Tibial artery (tissue), 4 donors: Measurements from ENCODE around the gene CNTNAP2.

ENCODE experiments used
- DNase-seq, 2 donors: peaks; one replicate each; pipeline ENCODE4 v3.0.0-alpha.2; 2019
- H3K27ac ChIP-seq, 2 donors: fragments of 200-600 bp; sonication (generic) in 1 of 2; 1 replicate in 1 of 2; 2 replicates in 1 of 2; pipeline ENCODE4 v1.5.1; 2018 to 2019; ENCODE audit warnings: mild to moderate bottlenecking in 1 of 2
- H3K27me3 ChIP-seq, 2 donors: fragments of 200-600 bp; sonication (generic) in 1 of 2; one replicate each; pipeline versions ENCODE4 v1.5.1 to v1.6.0; 2016 to 2019
- H3K36me3 ChIP-seq, 3 donors: fragments of 200-600 bp; sonication (generic) in 2 of 3; one replicate each; pipeline ENCODE4 v1.5.1; 2016 to 2019; ENCODE audit warnings: mild to moderate bottlenecking in 2 of 3
- H3K4me1 ChIP-seq, 4 donors: fragments of 200-600 bp; sonication (generic) in 2 of 4; 1 replicate in 3 of 4; 2 replicates in 1 of 4; pipeline ENCODE4 v1.5.1; 2016 to 2019
- H3K4me3 ChIP-seq, 2 donors: fragments of 200-600 bp; sonication (generic) in 1 of 2; 1 replicate in 1 of 2; 2 replicates in 1 of 2; pipeline ENCODE4 v1.5.1; 2018 to 2019; ENCODE audit warnings: mild to moderate bottlenecking in 2 of 2
- H3K9me3 ChIP-seq, 3 donors: fragments of 200-600 bp; sonication (generic) in 1 of 3; one replicate each; pipeline ENCODE4 v1.5.1; 2016 to 2019
- intact Hi-C: fragments of 100-400 bp; cut with DNase I; formaldehyde crosslinking; loops from one replicate; pipeline ENCODE4 v1.15.0; 2023; ENCODE audit warnings: low total_unique reads
- TF ChIP-seq, protein P1 (sequence below), 2 experiments: fragments of 200-600 bp in 1 of 2; fragments of 450-650 bp in 1 of 2; IDR thresholded peaks; one replicate each; pipeline ENCODE4 v1.5.1; 2017 to 2019; ENCODE audit warnings: antibody characterized with exemption in 2 of 2, mild to moderate bottlenecking in 1 of 2, moderate library complexity in 1 of 2

Gene CNTNAP2

DNA sequence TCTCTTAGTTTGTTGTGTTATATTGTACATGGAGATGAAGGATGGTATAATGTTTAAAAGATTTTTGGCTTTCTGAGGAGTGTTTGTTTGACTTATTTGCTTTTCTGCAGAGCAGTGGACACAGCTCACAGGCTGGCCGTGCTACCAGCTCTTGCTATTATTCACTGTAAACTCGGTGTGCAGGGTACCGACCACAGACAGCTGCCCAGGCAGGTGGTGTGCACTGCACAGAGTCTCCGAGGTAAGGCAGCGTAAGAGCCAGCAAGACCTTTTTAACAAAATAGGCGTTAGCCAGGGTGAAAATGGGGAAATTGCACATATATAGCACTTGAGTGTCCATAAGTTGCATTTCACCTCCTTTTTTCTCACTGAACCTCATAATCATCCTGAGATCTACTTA lies 438.0 kb downstream of the CNTNAP2 start:
- TF ChIP-seq, protein P1, sequence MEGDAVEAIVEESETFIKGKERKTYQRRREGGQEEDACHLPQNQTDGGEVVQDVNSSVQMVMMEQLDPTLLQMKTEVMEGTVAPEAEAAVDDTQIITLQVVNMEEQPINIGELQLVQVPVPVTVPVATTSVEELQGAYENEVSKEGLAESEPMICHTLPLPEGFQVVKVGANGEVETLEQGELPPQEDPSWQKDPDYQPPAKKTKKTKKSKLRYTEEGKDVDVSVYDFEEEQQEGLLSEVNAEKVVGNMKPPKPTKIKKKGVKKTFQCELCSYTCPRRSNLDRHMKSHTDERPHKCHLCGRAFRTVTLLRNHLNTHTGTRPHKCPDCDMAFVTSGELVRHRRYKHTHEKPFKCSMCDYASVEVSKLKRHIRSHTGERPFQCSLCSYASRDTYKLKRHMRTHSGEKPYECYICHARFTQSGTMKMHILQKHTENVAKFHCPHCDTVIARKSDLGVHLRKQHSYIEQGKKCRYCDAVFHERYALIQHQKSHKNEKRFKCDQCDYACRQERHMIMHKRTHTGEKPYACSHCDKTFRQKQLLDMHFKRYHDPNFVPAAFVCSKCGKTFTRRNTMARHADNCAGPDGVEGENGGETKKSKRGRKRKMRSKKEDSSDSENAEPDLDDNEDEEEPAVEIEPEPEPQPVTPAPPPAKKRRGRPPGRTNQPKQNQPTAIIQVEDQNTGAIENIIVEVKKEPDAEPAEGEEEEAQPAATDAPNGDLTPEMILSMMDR (IDR thresholded peaks at IDR 0.05): no peak

DNA sequence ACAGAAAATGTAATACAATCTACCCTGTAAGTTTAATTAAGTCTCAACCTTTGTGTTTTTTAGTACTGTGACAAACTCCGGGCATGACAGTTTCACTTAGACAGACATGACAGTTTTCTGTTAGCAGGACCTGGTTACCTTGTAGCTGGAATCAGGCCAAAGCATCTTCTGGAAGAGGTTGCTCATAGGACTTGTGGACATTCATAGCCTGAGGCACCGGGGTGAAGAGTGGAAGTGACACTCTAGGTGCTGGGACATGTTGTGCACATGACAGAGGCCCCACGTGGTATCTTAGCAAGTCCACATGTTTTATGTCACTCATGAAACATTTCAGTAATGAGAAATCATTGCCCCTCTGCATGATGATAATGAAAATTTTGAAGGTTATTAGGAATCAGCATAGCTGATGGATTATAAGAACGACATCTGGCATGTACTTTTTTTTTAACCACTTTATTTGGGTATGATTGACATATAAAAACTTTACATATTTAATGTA lies 441.4 kb downstream of the CNTNAP2 start:
- H3K9me3 ChIP-seq: no peaks in the 10 kb centered on the region
- no peak overlapping the region for H3K27ac ChIP-seq
- no peaks in the 10 kb centered on the region for H3K27me3 ChIP-seq
- no peaks in the 10 kb centered on the region for H3K4me1 ChIP-seq
- DNase-seq: no peak
- TF ChIP-seq, protein P1 (IDR thresholded peaks at IDR 0.05): no peak
- intact Hi-C loops: no loop called here
- no peak overlapping the region for H3K4me3 ChIP-seq
- H3K36me3 ChIP-seq: no peaks in the 10 kb centered on the region

More for the DNA sequence above, 438.0 kb downstream of the CNTNAP2 start:
- no peaks in the 10 kb centered on the region for H3K4me1 ChIP-seq
- H3K36me3 ChIP-seq: no peaks in the 10 kb centered on the region
- H3K4me3 ChIP-seq: no peak overlapping the region
- no peaks in the 10 kb centered on the region for H3K9me3 ChIP-seq
- H3K27me3 ChIP-seq: no peaks in the 10 kb centered on the region
- intact Hi-C loops: no loop called here
- no peak for DNase-seq
- H3K27ac ChIP-seq: no peak overlapping the region

DNA sequence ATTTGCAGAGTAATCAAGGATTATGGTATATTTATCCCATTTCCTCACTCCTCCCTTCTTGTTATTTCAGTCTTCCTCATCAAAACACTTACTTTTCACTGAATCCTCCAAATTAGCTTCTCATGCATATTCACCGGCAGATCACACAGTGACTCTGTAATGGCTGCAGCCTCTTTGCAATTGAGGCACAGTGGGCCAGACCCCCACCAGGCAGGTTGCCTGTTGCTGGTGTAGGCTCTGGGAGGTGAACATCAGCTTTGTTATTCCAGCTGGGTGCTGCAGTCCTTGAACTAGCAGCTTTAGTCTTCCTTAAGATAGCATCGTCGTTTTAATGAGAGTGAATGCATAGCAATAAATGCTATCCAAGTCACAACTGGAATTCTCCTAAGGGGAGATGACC lies 449.3 kb downstream of the CNTNAP2 start:
- Histone ChIP-seq H3K4me1 (no peaks in the 10 kb centered on the region), H3K36me3 (no peaks in the 10 kb centered on the region), H3K9me3 (no peaks in the 10 kb centered on the region), H3K27ac (no peak overlapping the region), H3K4me3 (no peak overlapping the region), H3K27me3 (no peaks in the 10 kb centered on the region)
- DNase-seq: no peak
- TF ChIP-seq, protein P1 (IDR thresholded peaks at IDR 0.05): no peak
- intact Hi-C loops: no loop called here

DNA sequence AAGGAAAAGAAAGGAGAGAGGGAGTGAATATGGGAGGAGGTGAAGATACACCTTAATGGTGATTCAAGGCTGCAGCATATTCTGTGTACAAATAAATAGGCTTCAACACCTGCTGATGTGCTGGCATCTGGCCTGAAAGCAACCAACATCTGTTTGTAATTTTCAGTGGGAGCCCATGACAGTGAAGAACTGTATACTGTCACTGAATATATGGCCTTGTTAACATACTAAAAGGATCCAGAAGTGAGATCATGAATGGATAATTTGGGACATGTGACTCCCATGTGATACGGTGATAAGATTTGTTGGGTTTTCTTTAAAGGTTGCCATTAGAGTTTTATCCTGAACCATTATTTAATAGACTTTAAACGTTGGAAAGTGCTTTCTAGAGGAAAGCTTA lies 459.3 kb downstream of the CNTNAP2 start:
- no peaks in the 10 kb centered on the region for H3K4me1 ChIP-seq
- no peak for DNase-seq
- no peaks in the 10 kb centered on the region for H3K27me3 ChIP-seq
- H3K4me3 ChIP-seq: no peak overlapping the region
- no peaks in the 10 kb centered on the region for H3K9me3 ChIP-seq
- H3K36me3 ChIP-seq: no peaks in the 10 kb centered on the region
- intact Hi-C loops: no loop called here
- TF ChIP-seq, protein P1 (IDR thresholded peaks at IDR 0.05): no peak
- no peak overlapping the region for H3K27ac ChIP-seq

DNA sequence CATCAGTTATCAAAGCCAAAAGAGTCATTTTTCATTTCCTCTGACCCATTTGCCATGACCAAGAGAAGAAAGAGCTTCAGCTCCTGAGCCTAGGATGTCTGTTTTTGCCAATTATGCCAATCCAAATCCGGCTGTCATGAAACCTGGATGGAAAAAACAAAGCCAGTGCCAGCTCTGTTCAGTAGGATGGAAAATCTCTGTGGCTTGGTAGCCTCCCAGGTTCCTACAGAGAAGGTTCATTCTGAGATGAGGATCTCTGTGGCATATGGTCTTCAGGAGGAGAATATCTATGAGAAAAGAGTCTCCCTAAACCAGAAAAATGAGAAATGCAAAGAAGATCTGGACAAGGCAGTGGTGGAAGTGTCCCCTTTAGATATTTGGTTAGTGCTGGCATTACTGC lies 475.4 kb downstream of the CNTNAP2 start:
- Histone ChIP-seq H3K4me3 (no peak overlapping the region), H3K36me3 (no peaks in the 10 kb centered on the region), H3K27me3 (no peaks in the 10 kb centered on the region), H3K9me3 (no peaks in the 10 kb centered on the region), H3K27ac (no peak overlapping the region), H3K4me1 (no peaks in the 10 kb centered on the region)
- DNase-seq: no peak
- intact Hi-C loops: no loop called here
- TF ChIP-seq, protein P1 (IDR thresholded peaks at IDR 0.05): no peak

DNA sequence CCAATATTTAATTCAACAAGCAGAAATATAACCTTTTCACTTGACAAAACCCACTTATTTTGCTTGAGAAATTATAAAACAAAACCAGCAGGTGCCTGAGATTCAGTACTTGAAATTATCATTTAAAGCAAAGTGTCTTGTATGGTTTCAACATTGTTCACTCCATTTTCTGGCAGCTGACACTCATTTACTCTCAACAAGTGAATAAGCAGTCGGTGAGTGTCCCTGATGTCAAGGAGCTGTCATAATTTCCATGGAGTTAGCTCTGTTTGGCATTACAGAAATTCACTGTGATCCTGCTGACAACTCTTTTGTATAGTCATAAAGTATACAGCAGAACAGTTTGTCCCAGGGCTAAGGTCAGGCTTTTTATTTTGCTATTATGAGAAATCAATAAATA lies 490.0 kb downstream of the CNTNAP2 start:
- Histone ChIP-seq H3K4me3 (no peak overlapping the region), H3K27me3 (no peaks in the 10 kb centered on the region), H3K9me3 (no peaks in the 10 kb centered on the region), H3K36me3 (no peaks in the 10 kb centered on the region), H3K27ac (no peak overlapping the region), H3K4me1 (no peaks in the 10 kb centered on the region)
- TF ChIP-seq, protein P1 (IDR thresholded peaks at IDR 0.05): no peak
- intact Hi-C loops: no loop called here
- no peak for DNase-seq
